HEK293T (cell line): Measurements from ENCODE around the gene ZNF334.

Source experiments
- CTCF ChIA-PET: fragments of 350-600 bp; formaldehyde crosslinking; extraction: SDS; loops from one replicate; lab custom pipeline; 2021; ENCODE audit warnings: antibody characterized with exemption, inconsistent platforms; lab: Yijun Ruan, JAX
- POLR2A ChIA-PET: fragments of 350-600 bp; formaldehyde crosslinking; extraction: SDS; loops from one replicate; lab custom pipeline; 2020; ENCODE audit warnings: antibody characterized with exemption, inconsistent platforms; lab: Yijun Ruan, JAX
- DNase-seq: peaks from one replicate; pipeline ENCODE4 v3.0.0; 2012; ENCODE audit warnings: mixed read lengths; ENCODE audit errors: extremely low spot score
- ARNT ChIP-seq: fragments of 450-650 bp; IDR thresholded peaks from 2 replicates; pipeline ENCODE4 v1.6.1; 2017; ENCODE audit warnings: mild to moderate bottlenecking
- BHLHE40 ChIP-seq: fragments of 450-650 bp; IDR thresholded peaks from 2 replicates; pipeline ENCODE4 v1.6.1; 2016; ENCODE audit warnings: mild to moderate bottlenecking, moderate library complexity, borderline replicate concordance
- CTBP1 ChIP-seq: fragments of 450-650 bp; IDR thresholded peaks from 2 replicates; pipeline ENCODE4 v1.6.1; 2016; ENCODE audit warnings: borderline replicate concordance
- ELF4 ChIP-seq: fragments of 450-650 bp; IDR thresholded peaks from 2 replicates; pipeline ENCODE4 v1.6.1; 2017; ENCODE audit warnings: antibody characterized with exemption
- FOXA1 ChIP-seq: fragments of 450-650 bp; IDR thresholded peaks from 2 replicates; pipeline ENCODE4 v1.6.1; 2016; ENCODE audit warnings: mild to moderate bottlenecking
- FOXK2 ChIP-seq: fragments of 450-650 bp; IDR thresholded peaks from 2 replicates; pipeline ENCODE4 v1.6.1; 2016; ENCODE audit warnings: mild to moderate bottlenecking
- FOXM1 ChIP-seq: fragments of 450-650 bp; IDR thresholded peaks from 2 replicates; pipeline ENCODE4 v1.6.1; 2017; ENCODE audit warnings: mild to moderate bottlenecking, borderline replicate concordance
- HDGF ChIP-seq: fragments of 450-650 bp; IDR thresholded peaks from 2 replicates; pipeline ENCODE4 v1.6.1; 2017; ENCODE audit warnings: antibody characterized with exemption, borderline replicate concordance
- L3MBTL2 ChIP-seq: fragments of 450-650 bp; conservative IDR thresholded peaks from 2 replicates; pipeline ENCODE4 v1.6.1; 2016; ENCODE audit warnings: mild to moderate bottlenecking
- LEF1 ChIP-seq: fragments of 450-650 bp; IDR thresholded peaks from 2 replicates; pipeline ENCODE4 v1.6.1; 2017; ENCODE audit warnings: mild to moderate bottlenecking, borderline replicate concordance
- NFRKB ChIP-seq: fragments of 450-650 bp; IDR thresholded peaks from 2 replicates; pipeline ENCODE4 v1.6.1; 2016; ENCODE audit warnings: mild to moderate bottlenecking, moderate library complexity
- SP1 ChIP-seq: fragments of 450-650 bp; IDR thresholded peaks from 2 replicates; pipeline ENCODE4 v1.6.1; 2017
- SUZ12 ChIP-seq: fragments of 450-650 bp; IDR thresholded peaks from 2 replicates; pipeline ENCODE4 v1.6.1; 2016; ENCODE audit warnings: mild to moderate bottlenecking
- TARDBP ChIP-seq: fragments of 450-650 bp; IDR thresholded peaks from 2 replicates; pipeline ENCODE4 v1.6.1; 2016
- ZNF384 ChIP-seq: fragments of 450-650 bp; IDR thresholded peaks from 2 replicates; pipeline ENCODE4 v1.6.1; 2016
- TF ChIP-seq, protein P1 (sequence below): fragments of 450-650 bp; IDR thresholded peaks from 2 replicates; pipeline ENCODE4 v1.6.1; 2016

ZNF334 gene

DNA sequence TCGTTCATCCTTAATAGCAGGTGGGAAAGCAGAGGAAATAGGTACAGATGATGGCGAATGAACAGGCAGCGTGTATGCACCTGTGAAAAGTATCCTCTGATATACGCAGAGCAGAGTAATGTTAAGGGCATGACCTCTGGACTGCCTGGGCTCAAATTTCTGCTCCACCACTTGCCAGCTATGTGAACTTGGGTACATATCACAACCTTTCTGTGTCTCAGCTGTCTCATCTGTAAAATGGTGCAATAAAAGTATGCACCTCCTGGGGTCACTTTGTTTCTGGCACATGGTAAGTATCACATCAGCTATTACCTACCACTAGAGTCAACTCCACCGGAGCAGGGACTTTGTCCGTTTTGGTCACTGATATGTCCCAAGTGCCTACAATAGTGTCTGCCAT, 34.6 kb upstream of the ZNF334 start:
- TF ChIP-seq, protein P1, sequence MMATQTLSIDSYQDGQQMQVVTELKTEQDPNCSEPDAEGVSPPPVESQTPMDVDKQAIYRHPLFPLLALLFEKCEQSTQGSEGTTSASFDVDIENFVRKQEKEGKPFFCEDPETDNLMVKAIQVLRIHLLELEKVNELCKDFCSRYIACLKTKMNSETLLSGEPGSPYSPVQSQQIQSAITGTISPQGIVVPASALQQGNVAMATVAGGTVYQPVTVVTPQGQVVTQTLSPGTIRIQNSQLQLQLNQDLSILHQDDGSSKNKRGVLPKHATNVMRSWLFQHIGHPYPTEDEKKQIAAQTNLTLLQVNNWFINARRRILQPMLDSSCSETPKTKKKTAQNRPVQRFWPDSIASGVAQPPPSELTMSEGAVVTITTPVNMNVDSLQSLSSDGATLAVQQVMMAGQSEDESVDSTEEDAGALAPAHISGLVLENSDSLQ, result no peak
- no peak for TF ChIP-seq FOXA1
- POLR2A ChIA-PET, result no interaction called here
- CTCF ChIA-PET, result no interaction called here
- no peak for DNase-seq

DNA sequence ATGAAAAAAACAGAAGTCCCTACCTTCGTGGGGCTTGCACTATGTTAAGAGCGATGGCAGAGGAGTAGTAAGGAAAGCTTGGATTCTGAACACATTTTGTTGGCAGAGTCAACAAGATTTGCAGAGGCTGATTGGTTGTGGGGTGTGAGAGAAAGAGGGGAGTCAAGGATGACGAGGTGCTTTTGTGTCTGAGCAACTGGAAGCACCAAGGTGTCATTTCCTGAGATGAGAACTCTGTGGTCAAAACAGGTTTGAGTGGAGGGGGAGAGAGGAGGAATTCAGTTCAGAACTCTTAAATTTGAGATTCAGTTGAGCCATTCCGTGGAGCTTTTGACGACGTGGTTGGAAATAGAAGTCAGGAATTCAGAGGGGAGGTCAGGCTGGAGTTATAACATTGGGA, 33.6 kb upstream of the ZNF334 start:
- ChIA-PET CTCF (no interaction called here), POLR2A (no interaction called here)
- DNase-seq, result no peak
- TF ChIP-seq, protein P1, result no peak
- TF ChIP-seq SUZ12 (no peak), ARNT (no peak), FOXM1 (no peak), SP1 (no peak), TARDBP (no peak), BHLHE40 (no peak), CTBP1 (no peak), NFRKB (no peak), LEF1 (no peak), FOXK2 (no peak), ZNF384 (no peak), L3MBTL2 (no peak), ELF4 (no peak), HDGF (no peak), FOXA1 (no peak)

DNA sequence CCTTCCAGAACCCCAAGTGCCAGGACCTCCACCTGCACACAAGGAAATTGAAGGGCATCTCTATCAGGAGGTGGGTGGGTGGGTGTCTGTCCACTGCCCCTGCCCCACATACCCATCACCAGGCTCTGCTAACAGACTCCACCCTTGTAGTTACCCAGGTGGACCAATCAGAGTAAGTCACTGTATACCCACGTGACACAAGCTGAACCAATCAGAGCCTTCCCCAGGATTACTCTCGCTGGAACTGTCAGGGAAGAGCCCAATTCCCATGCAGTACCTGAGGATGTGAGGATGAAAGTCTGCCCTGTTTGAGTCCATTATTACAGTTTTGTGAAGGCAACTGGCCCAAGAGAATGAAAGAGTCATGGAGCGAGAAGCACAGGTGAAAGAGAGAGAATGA, 32.9 kb upstream of the ZNF334 start:
- POLR2A ChIA-PET, result no interaction called here
- CTCF ChIA-PET, result no interaction called here
- TF ChIP-seq SP1 (no peak), ZNF384 (no peak), LEF1 (no peak), ARNT (no peak), TARDBP (no peak), CTBP1 (no peak), NFRKB (no peak), SUZ12 (no peak), L3MBTL2 (no peak), ELF4 (no peak), FOXA1 (no peak), BHLHE40 (no peak), FOXK2 (no peak), FOXM1 (no peak)
- TF ChIP-seq, protein P1, result no peak
- DNase-seq, result no peak

DNA sequence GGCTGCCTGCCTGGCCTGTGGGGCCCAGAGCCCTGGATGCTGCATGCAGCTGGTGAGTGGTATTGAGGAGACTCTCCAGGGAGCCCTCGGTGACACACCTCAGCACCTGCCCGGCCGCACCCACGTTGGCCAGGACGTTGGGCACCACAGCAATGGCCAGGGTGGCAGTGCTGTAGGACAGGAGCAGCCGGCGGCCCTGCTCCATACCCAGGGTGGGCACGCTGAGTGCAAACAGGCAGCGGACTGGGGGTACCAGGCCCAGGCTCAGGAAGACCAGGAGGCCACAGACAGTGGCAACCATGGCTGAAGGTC, 32.4 kb upstream of the ZNF334 start:
- no peak for DNase-seq
- TF ChIP-seq FOXK2, result no peak
- ChIA-PET CTCF (no interaction called here), POLR2A (no interaction called here)

DNA sequence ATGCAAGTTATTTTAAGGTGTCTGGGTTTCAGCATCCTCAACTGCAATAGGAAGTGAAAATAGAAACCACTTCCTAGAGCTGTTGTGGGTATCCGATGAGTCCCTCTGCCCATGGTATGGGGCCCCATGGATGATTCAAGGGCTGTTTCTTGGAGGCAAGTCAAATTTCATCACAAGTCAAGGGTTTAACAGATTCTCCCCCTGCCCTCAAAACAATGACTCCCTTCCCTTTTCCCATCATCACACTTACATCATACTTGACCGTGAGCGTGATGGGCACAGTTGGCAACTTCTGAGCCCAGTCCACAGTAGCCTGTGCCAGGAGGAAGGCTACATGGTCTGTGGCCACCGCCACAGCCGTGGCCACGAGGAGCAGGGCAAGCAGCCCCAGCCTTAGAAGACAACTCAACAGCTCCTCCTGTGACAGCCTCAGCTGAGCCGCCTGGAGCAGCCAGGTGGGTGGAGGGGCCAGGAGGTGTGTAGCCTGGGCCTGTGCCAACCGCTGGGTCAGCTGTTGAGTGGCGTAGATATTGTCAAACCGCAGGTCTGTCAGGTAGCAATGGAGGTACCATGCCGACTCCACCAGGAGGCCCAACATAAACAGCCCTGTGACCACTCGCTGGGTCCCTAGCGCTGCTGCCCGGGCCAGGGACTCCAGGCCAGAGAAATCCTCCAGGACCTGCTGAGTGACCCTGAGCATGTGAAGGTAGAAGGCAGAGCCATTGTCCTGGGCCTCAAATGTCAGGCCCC, 31.9 kb upstream of the ZNF334 start:
- TF ChIP-seq, protein P1, result no peak
- TF ChIP-seq FOXA1 (no peak), NFRKB (no peak), BHLHE40 (no peak), L3MBTL2 (no peak), FOXM1 (no peak), SUZ12 (no peak), SP1 (no peak), TARDBP (no peak), HDGF (no peak), ELF4 (no peak), LEF1 (no peak), CTBP1 (no peak), ARNT (no peak), FOXK2 (no peak), ZNF384 (no peak)
- CTCF ChIA-PET, result interaction anchor here (0.8 kb wide), 1 partner anchor 17 kb away, joined by 3 read pairs; no protein-coding TSS in a partner anchor
- DNase-seq, result no peak
- POLR2A ChIA-PET, result no interaction called here

DNA sequence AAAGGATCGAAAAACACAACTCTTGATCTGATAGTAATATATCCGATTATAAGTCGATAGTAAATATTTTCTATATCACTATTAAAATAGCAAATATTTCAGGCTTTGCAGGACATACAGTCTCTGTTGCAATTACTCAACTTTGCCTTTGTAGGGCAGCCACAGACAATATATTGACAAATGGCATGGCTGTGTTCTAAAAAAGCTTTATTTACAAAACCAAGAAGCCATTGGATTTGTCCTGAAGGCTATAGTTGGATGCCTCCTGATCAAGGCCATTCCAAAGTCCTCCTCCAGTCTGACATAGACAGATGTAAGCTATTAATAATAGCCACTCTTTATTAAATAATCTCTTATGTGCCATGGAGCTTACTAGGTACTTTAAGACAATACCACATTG, 31.2 kb upstream of the ZNF334 start:
- ChIA-PET POLR2A (interaction anchor here (0.6 kb wide), 1 partner anchor 20 kb away, joined by 3 read pairs; no protein-coding TSS in a partner anchor), CTCF (interaction anchor here (0.8 kb wide), 1 partner anchor 18 kb away, joined by 3 read pairs; no protein-coding TSS in a partner anchor)
- no peak for DNase-seq
- TF ChIP-seq FOXK2, result no peak
- TF ChIP-seq SP1, result no peak
- no peak for TF ChIP-seq ELF4
- TF ChIP-seq BHLHE40, result no peak
- no peak for TF ChIP-seq L3MBTL2
- no peak for TF ChIP-seq ARNT
- TF ChIP-seq SUZ12, result no peak
- TF ChIP-seq FOXM1, result no peak
- no peak for TF ChIP-seq CTBP1
- TF ChIP-seq, protein P1, result no peak
- no peak for TF ChIP-seq FOXA1
- no peak for TF ChIP-seq NFRKB
- TF ChIP-seq TARDBP, result no peak
- no peak for TF ChIP-seq HDGF
